Neutrophil (primary cell): Measurements from ENCODE around the gene CEP170B.
A peak's percentile ranks its signal among the peaks of the same experiment; 100 is the strongest.

Source experiments
- H3K27ac ChIP-seq: fragments of 200-600 bp; sonication (generic); 2 replicates; pipeline ENCODE4 v1.5.1; 2016; ENCODE audit warnings: mild to moderate bottlenecking, moderate library complexity
- H3K27me3 ChIP-seq: fragments of 200-600 bp; sonication (generic); 2 replicates; pipeline ENCODE4 v1.6.0; 2016; ENCODE audit warnings: mild to moderate bottlenecking
- H3K36me3 ChIP-seq: fragments of 200-600 bp; sonication (generic); 2 replicates; pipeline ENCODE4 v1.5.1; 2017
- H3K4me1 ChIP-seq, 2 experiments: fragments of 200-600 bp in 1 of 2; sonication (generic) in 1 of 2; 1 replicate in 1 of 2; 2 replicates in 1 of 2; pipeline versions ENCODE4 v1.5.1 to v1.6.1; 2013 to 2016; ENCODE audit warnings: low read depth in 1 of 2, low read length in 1 of 2, mild to moderate bottlenecking in 1 of 2, moderate library complexity in 1 of 2; ENCODE audit not compliant: control insufficient read depth in 1 of 2, insufficient read depth in 1 of 2
- H3K4me3 ChIP-seq, 2 experiments: fragments of 200-600 bp in 1 of 2; sonication (generic) in 1 of 2; 1 replicate in 1 of 2; 2 replicates in 1 of 2; pipeline ENCODE4 v1.5.1; 2013 to 2016; ENCODE audit warnings: low read depth in 1 of 2, low read length in 1 of 2, mild to moderate bottlenecking in 1 of 2, moderate library complexity in 1 of 2
- H3K9me3 ChIP-seq: fragments of 200-600 bp; sonication (generic); 2 replicates; pipeline ENCODE4 v1.5.1; 2016
- TF ChIP-seq, protein P1 (sequence below): fragments of 200-600 bp; sonication (generic); IDR thresholded peaks from 2 replicates; pipeline ENCODE4 v1.5.1; 2016; ENCODE audit warnings: antibody characterized with exemption

The CEP170B gene

DNA sequence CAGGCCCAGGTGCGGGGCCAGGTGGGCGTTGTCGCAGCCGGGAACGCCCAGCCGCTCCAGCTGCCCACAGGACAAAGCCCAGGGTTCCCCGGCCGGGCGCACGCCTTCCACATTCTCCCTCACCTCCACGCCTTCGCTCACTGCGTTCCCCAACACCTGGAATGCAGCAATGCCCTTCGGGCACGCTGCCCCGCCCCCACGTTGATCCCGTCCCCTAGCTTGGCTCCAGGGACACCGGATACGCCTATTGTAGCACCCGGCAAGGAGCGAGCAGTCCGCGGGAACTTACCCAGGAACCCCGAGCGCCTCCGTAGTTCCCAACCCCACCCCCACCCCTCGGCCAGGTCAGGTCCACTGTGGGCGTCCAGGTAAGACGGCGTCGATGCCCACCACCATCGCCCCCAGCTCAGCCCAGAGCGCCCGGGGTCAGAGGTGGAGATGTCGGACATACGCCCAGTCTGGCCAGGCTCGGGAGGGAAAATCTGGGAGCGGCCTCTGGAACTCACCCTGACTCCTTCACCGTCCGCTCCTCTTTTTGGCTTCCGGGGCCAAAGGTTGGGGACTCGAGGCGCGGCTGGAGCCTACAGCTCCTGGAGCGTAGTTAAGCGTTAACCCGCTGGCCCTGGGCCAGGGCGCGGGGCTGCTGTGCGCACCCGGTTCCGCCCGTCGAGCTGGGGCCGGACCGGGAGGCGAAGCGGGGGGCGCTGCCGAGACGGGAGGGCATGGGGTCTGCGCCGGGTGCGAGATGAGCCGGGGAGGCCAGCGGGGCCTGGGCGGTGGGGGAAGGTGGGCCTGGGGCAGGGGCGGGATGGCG is 594 bp upstream of the CEP170B start:
- Histone ChIP-seq H3K27ac (no peak overlapping the region), H3K4me1 (peaks cover 0 to 15% of the 10 kb centered on the region in 2 experiments), H3K27me3 (peaks cover 91% of the 10 kb centered on the region), H3K9me3 (no peaks in the 10 kb centered on the region), H3K36me3 (no peaks in the 10 kb centered on the region), H3K4me3 (no peak overlapping the region)
- TF ChIP-seq, protein P1, sequence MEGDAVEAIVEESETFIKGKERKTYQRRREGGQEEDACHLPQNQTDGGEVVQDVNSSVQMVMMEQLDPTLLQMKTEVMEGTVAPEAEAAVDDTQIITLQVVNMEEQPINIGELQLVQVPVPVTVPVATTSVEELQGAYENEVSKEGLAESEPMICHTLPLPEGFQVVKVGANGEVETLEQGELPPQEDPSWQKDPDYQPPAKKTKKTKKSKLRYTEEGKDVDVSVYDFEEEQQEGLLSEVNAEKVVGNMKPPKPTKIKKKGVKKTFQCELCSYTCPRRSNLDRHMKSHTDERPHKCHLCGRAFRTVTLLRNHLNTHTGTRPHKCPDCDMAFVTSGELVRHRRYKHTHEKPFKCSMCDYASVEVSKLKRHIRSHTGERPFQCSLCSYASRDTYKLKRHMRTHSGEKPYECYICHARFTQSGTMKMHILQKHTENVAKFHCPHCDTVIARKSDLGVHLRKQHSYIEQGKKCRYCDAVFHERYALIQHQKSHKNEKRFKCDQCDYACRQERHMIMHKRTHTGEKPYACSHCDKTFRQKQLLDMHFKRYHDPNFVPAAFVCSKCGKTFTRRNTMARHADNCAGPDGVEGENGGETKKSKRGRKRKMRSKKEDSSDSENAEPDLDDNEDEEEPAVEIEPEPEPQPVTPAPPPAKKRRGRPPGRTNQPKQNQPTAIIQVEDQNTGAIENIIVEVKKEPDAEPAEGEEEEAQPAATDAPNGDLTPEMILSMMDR, result no peak

DNA sequence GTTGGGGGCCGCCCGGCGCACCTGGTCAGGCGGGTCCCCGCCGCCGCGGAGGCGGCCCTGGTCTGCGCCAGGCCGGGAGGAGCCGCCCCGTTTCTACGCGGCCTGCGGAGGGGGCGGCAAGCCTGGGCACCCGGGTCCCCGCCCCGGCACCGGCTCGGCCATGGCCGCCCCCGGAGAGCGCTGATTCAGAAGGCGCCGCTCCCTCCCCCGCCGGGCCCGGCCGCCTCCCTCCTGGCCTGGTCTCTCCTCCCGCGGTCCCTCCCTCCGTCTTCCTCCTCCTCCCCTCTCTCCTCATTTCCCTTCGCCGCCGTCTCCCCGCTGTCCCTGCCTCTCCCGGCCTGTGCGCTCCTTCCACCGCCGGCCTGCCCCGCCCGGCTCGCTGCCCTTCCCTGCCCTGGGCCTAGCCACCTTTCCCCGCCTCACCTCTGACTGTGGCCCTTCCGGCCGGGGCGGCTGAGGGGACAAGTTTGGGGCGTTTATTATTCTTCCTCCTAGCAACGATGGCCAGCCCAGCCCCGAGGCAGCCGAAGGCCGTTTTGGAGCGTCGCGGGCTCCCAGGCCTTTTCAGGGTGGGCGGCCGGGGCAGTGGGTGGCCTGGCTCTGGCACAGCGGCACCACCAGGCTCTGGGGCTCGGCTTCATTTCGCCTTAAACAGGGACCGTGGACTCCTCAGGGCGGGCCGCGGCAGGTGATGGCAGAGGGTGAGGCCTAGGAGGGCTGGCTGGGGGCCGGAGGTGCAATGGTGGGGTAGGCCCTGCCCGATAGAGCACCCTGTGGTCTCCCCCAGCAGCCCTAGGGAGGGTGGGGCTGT is 768 bp downstream of the CEP170B start:
- no peak overlapping the region for H3K27ac ChIP-seq
- peaks cover 84% of the 10 kb centered on the region for H3K27me3 ChIP-seq
- H3K9me3 ChIP-seq, result no peaks in the 10 kb centered on the region
- H3K4me1 ChIP-seq, result peaks cover 0 to 15% of the 10 kb centered on the region in 2 experiments
- peak overlapping the region in 1 of 2 experiments; percentile 8 for H3K4me3 ChIP-seq
- TF ChIP-seq, protein P1, result no peak
- H3K36me3 ChIP-seq, result no peaks in the 10 kb centered on the region

DNA sequence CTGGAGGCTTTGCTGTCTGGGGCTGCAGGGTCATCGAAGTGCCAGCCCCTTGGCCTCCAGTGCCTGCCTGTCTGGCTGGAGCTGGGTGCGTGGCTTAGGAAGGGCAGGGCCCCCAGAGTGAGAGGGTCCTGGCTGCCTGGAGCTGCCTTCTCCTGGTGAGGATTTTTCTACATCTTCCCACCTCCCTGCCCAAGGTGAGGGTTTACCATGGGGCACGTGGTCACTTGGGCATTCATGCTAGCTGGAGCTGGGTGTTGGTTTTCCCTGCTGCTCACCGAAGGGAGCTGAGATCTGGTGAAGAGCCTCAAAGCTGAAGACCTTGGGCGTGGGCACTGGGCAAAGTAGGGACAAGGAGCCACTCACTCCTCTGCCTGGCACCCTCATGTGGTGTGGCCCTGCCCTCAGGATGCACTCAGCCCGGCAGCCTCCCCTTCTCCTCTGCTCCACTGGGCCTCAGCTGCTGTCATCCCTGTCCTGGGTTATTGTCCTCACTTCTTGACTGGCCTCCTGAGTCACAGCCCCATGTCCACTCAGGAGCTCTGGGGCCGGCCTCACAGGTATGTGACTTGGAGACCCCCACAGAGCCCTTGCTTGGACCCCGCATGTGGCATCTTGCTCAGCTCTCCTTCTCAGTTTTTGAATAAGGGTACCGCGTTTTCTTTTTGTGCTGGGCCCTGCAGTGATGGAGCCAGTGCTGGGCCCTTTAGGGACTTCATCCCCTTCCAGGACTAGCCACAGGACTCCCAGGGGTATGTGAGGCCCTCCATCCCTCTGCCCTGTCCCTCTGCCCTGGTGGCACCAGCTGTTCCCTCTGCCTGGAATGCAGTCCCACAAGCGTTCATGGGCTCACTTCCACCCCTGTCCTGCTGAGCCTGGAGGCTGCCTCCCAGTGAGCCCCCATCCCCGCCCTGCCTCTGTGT is 1.6 kb downstream of the CEP170B start:
- TF ChIP-seq, protein P1, result no peak
- no peak overlapping the region for H3K27ac ChIP-seq
- peaks cover 76% of the 10 kb centered on the region for H3K27me3 ChIP-seq

DNA sequence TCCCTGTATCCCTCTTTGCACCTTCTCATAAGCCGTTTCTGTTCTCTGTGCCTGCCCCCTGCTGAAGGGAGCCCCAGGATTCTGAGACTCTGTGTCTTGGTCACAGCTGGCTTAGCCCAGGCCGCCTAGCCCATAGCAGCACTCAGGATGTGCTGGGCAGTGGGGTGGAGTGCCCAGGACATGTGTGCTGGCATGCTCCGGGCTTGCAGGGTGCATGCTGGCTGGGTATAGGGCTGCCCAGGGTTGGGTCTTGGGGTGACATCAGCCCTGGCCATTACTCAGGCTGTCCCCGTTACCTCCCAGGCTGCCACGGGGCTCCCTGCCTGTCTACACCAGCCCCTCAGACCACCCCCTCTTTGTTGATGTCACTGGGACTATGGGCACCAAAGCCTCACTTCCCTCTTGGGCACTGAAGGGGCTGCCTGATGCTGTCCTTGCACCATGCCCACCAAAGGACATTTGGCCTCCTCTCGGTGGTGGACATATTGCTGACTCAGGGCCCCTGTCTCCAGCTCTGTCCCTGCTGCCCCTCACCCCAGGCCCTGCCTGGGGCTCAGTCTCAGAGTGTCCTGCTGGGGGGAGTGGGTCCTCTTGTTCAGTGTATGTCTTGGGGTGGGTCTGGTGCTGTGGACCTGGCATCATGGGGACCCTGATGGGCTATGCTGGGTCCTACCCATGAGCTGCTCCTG is 2.4 kb downstream of the CEP170B start:
- no peak overlapping the region for H3K4me3 ChIP-seq

More for the DNA sequence above, 1.6 kb downstream of the CEP170B start:
- Histone ChIP-seq H3K4me1 (peaks cover 0 to 15% of the 10 kb centered on the region in 2 experiments), H3K9me3 (no peaks in the 10 kb centered on the region), H3K4me3 (no peak overlapping the region), H3K36me3 (no peaks in the 10 kb centered on the region)

More for the DNA sequence above, 2.4 kb downstream of the CEP170B start:
- H3K9me3 ChIP-seq, result no peaks in the 10 kb centered on the region
- peaks cover 69% of the 10 kb centered on the region for H3K27me3 ChIP-seq
- no peaks in the 10 kb centered on the region for H3K36me3 ChIP-seq
- H3K27ac ChIP-seq, result no peak overlapping the region
- peaks cover 0 to 15% of the 10 kb centered on the region in 2 experiments for H3K4me1 ChIP-seq
- TF ChIP-seq, protein P1, result no peak
